IgD-negative memory B cell (primary cell): ENCODE data around the gene FIGN. TPM values are rescaled to one million over a fixed set of nuclear protein-coding genes. Genes with fewer than 3 reads are reported as not detected.

ENCODE experiments used
- H3K27ac Mint-ChIP-seq, 3 donors: one replicate each; pipeline ENCODE4 v1.8.0; 2020 to 2022; ENCODE audit warnings: mild to moderate bottlenecking in 3 of 3, mixed read lengths in 3 of 3, moderate library complexity in 1 of 3
- H3K27me3 Mint-ChIP-seq: one replicate; pipeline ENCODE4 v1.8.0; 2021; ENCODE audit warnings: mixed read lengths
- H3K36me3 Mint-ChIP-seq: one replicate; pipeline ENCODE4 v1.8.0; 2020; ENCODE audit warnings: mild to moderate bottlenecking, mixed read lengths
- H3K4me1 Mint-ChIP-seq, 3 donors: one replicate each; pipeline ENCODE4 v1.8.0; 2020 to 2022; ENCODE audit warnings: mixed read lengths in 3 of 3, mild to moderate bottlenecking in 1 of 3
- H3K4me3 Mint-ChIP-seq, 4 donors: one replicate each; pipeline ENCODE4 v1.8.0; 2020 to 2022; ENCODE audit warnings: mild to moderate bottlenecking in 4 of 4, mixed read lengths in 4 of 4, moderate library complexity in 3 of 4
- H3K9me3 Mint-ChIP-seq, 3 donors: one replicate each; pipeline ENCODE4 v1.8.0; 2020 to 2021; ENCODE audit warnings: mixed read lengths in 3 of 3, mild to moderate bottlenecking in 1 of 3
- polyA plus RNA-seq: library from polyadenylated mRNA; unstranded; fragments of 300-500 nt; fragmentation: Illumina TruSeq; gene quantifications from one replicate; pipeline ENCODE4 v1.2.3, GENCODE V29; 2021

FIGN gene, protein sequence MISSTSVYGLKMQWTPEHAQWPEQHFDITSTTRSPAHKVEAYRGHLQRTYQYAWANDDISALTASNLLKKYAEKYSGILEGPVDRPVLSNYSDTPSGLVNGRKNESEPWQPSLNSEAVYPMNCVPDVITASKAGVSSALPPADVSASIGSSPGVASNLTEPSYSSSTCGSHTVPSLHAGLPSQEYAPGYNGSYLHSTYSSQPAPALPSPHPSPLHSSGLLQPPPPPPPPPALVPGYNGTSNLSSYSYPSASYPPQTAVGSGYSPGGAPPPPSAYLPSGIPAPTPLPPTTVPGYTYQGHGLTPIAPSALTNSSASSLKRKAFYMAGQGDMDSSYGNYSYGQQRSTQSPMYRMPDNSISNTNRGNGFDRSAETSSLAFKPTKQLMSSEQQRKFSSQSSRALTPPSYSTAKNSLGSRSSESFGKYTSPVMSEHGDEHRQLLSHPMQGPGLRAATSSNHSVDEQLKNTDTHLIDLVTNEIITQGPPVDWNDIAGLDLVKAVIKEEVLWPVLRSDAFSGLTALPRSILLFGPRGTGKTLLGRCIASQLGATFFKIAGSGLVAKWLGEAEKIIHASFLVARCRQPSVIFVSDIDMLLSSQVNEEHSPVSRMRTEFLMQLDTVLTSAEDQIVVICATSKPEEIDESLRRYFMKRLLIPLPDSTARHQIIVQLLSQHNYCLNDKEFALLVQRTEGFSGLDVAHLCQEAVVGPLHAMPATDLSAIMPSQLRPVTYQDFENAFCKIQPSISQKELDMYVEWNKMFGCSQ
- polyA plus RNA-seq: not detected

DNA sequence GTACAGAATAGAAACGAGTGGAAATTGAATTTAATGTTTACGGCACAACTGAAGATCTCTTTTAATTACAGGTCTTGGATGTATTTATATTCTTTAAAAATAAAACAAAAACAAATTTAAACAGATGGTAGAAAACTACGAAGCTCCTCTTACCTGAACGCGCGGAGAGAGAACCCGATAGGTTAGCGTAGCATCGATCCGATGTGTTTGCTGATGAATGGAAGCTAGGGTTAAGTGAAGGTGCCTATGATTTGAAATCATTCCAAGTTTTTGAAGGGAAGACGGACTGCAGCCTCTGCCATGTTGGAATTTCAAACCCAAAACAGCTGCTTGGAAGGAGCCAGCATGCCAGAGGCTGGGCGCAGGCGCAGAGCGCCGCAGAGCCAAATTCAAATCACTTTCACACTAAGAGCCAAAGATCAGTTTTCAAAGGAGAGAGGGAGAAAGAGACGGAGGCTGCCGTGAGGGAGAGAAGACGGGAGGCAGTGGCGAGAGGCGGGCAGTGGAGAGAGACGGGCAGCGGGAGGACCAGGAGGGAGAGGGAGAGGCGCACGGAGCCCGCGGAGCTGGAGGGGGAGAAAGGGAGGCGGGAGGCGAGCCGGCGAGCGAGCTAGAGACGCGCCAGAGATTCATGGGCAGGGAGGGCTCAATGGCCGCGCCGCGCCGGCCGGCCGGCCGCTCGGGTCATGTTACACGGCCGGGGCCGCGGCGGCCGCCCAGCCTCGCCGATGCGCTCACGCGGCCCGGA is at the start of gene FIGN:
Gene FIGN (minus strand): TSS at position 324 of the 748 bp plus-strand sequence. CDS start 1,081 bp downstream, outside the sequence.
- Mint-ChIP-seq H3K36me3 (no peaks in the 10 kb centered on the region), H3K4me3 (peak within 1 kb of the TSS in 1 of 4 donors; percentile 55), H3K27ac (no peak within 1 kb of the TSS), H3K9me3 (peaks cover 0 to 3% (median 2%) of the 10 kb centered on the region in 3 donors), H3K27me3 (peaks cover 15% of the 10 kb centered on the region), H3K4me1 (peaks cover 0 to 3% (median 0%) of the 10 kb centered on the region in 3 donors)

DNA sequence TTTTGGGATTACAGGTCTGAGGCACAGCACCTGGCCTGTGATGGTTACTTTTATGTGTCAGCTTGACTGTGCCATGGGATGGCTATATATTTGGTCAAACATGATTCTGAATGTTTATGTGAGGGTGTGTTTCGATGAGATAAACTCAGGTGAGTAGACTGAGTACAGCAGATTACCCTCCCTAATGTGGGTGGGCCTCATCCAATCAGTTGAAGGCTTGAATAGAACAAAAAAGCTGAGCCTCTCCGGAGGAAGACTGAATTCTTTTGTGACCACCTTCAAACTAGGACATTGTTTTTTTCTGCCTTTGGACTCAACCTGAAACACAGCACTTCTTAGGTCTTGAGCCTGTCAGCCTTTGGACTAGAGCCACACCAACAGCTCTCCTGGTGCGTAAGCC is 49.4 kb upstream of the FIGN start:
- no peaks in the 10 kb centered on the region for H3K27me3 Mint-ChIP-seq
- no peaks in the 10 kb centered on the region for H3K4me1 Mint-ChIP-seq
- H3K9me3 Mint-ChIP-seq: no peaks in the 10 kb centered on the region
- H3K27ac Mint-ChIP-seq: no peak overlapping the region
- no peak overlapping the region for H3K4me3 Mint-ChIP-seq
- H3K36me3 Mint-ChIP-seq: no peaks in the 10 kb centered on the region

DNA sequence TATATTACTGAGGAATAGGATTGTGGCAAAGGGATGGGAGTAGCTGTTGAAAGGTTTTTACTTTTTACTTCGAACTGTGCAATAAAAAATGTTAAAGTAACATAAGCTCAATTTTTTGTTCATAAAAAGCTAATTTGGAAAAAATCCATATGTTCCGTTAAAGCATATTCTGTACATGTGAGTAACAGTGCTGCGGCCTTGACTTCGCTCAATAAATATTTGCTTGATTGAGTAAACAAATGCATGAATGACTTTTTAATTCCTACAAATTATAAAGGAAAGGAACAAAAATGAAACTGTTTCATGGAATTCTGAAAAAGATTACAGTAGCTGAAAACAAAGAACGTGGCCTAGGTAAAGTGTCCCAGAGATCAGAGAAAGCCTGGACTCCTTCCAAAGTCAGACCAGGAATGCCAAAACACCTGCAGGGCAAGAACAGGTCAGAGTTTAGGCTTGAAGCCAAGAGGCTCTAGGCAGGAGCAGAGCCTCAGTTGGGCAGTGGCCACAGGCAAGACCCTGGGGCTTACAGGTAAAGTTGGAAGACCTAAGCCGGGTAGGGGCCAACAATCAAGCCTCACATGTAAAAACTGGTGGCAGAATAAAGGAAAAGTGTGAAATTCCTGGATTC is 44.3 kb upstream of the FIGN start:
- H3K27me3 Mint-ChIP-seq: no peaks in the 10 kb centered on the region
- no peaks in the 10 kb centered on the region for H3K36me3 Mint-ChIP-seq
- H3K4me1 Mint-ChIP-seq: no peaks in the 10 kb centered on the region
- no peak overlapping the region for H3K27ac Mint-ChIP-seq
- H3K9me3 Mint-ChIP-seq: peaks cover 0 to 4% (median 0%) of the 10 kb centered on the region in 3 donors
- no peak overlapping the region for H3K4me3 Mint-ChIP-seq

DNA sequence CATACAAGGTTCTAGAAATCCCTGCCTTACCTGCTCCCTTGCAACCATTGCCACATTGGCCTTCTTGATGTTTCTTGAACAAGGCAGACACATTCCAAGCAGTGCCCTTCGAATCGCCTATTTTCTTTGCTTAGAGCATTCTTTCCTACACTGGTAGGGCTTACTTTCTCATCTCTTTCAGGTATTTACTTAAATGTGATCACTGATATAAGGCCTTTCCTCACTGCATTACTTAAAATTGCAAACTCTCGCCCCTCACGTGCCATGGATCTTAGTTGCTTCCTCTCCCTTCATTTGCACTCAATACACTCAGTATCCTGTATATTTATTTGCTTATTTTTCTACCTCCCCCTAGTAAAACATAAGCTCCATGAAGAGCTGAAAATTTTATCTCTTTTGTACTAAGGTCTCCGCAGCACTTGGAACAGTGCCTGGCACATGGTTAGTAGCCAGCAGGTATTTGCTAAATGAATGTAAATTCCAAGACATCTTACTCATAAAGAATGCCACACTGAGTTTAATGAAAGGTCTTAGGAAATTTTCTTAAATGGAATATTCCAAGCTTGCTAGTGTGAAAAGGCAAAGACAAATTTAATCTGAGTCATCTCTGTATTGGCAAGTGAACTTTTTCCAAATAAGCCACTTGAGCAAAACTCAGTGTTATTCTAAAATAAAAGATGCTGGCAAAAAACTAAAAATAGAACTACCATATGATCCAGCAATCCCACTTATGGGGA is 42.4 kb upstream of the FIGN start:
- no peaks in the 10 kb centered on the region for H3K36me3 Mint-ChIP-seq
- H3K4me1 Mint-ChIP-seq: no peaks in the 10 kb centered on the region
- H3K4me3 Mint-ChIP-seq: no peak overlapping the region
- H3K27ac Mint-ChIP-seq: peak overlapping the region in 1 of 3 donors; percentile 0
- no peaks in the 10 kb centered on the region for H3K27me3 Mint-ChIP-seq
- peaks cover 0 to 4% (median 0%) of the 10 kb centered on the region in 3 donors for H3K9me3 Mint-ChIP-seq

DNA sequence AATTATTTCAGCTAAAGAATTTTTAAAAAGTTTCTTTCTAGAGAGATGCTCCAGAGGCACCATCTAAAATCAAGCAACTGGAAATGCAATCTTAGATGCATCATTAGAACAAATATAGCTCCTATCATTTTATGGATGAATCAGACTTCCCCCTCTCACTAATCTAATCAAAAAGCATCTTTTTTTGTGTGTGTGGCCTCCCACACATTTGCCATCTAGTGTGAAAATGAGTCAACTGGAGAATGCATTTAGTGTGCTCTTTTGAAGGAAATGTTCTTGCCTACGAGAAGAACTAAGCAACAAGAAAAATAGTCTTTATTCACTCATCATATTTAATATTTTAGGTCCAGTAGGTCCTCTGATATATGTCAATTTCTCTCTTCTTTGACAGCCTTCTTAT is 39.5 kb upstream of the FIGN start:
- Mint-ChIP-seq H3K4me1 (no peaks in the 10 kb centered on the region), H3K4me3 (no peak overlapping the region), H3K36me3 (no peaks in the 10 kb centered on the region), H3K27ac (no peak overlapping the region), H3K27me3 (no peaks in the 10 kb centered on the region), H3K9me3 (peaks cover 0 to 5% (median 2%) of the 10 kb centered on the region in 3 donors)

DNA sequence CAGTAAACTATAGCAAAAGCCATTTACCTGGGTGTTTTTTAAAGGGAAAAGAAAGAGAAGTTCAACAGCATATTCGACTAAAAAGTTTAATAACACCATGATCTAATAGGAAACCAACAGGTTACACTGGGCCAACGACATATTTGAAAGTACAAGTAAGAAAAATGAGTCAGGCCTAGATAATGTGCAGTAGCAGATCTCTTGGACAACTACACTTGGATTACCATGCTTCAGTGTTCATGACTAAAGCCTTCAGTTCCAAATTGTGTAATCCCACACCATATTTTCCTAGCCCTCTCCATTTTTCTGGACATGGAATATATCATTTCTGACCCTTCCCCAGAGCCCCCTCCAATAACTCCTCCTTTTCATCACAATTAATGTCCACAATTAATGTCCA is 39.1 kb upstream of the FIGN start:
- Mint-ChIP-seq H3K9me3 (peaks cover 0 to 5% (median 2%) of the 10 kb centered on the region in 3 donors), H3K36me3 (no peaks in the 10 kb centered on the region), H3K4me1 (no peaks in the 10 kb centered on the region), H3K4me3 (no peak overlapping the region), H3K27me3 (no peaks in the 10 kb centered on the region), H3K27ac (no peak overlapping the region)

DNA sequence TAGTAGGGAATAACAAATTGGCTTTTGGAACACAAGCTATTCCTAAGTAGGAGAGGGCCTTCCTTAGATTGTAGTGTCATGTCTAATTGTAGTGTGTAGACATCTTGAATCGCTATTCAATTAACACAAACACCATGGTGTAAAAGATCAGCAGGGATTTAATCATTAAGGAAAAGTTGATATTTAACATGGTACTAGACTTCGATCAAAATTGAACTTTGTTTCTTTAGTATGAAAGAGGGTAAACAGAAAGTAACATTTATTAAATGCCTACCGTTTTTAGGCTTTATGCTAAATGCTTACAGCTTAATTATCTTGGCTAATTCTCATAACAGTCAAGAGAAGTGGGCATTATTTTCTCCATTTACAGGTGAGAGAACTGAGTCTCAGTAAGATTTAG is 37.5 kb upstream of the FIGN start:
- no peaks in the 10 kb centered on the region for H3K36me3 Mint-ChIP-seq
- no peak overlapping the region for H3K4me3 Mint-ChIP-seq
- no peak overlapping the region for H3K27ac Mint-ChIP-seq
- peaks cover 0 to 5% (median 2%) of the 10 kb centered on the region in 3 donors for H3K9me3 Mint-ChIP-seq
- no peaks in the 10 kb centered on the region for H3K27me3 Mint-ChIP-seq
- no peaks in the 10 kb centered on the region for H3K4me1 Mint-ChIP-seq

DNA sequence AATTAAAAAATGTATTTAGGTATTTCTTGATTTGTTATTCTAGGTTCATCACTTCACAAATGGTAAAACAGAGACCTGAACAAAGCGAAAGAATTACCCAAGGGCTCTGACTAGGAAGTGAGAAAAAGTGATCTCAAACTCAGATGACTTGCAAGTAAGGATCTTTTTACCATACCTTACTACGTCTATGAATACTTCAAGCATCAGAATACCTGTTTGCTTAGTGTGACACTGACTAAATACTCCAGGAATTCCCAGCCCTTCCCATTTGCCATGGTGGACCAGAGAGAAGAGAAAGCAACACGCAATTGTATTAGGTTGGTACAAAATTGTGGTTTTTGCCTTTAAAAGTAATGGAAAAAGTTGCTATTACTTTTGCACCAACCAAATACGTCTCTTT is 35.8 kb upstream of the FIGN start:
- no peaks in the 10 kb centered on the region for H3K27me3 Mint-ChIP-seq
- H3K36me3 Mint-ChIP-seq: no peaks in the 10 kb centered on the region
- H3K4me1 Mint-ChIP-seq: no peaks in the 10 kb centered on the region
- H3K4me3 Mint-ChIP-seq: no peak overlapping the region
- H3K9me3 Mint-ChIP-seq: peaks cover 0 to 2% (median 2%) of the 10 kb centered on the region in 3 donors
- H3K27ac Mint-ChIP-seq: no peak overlapping the region

DNA sequence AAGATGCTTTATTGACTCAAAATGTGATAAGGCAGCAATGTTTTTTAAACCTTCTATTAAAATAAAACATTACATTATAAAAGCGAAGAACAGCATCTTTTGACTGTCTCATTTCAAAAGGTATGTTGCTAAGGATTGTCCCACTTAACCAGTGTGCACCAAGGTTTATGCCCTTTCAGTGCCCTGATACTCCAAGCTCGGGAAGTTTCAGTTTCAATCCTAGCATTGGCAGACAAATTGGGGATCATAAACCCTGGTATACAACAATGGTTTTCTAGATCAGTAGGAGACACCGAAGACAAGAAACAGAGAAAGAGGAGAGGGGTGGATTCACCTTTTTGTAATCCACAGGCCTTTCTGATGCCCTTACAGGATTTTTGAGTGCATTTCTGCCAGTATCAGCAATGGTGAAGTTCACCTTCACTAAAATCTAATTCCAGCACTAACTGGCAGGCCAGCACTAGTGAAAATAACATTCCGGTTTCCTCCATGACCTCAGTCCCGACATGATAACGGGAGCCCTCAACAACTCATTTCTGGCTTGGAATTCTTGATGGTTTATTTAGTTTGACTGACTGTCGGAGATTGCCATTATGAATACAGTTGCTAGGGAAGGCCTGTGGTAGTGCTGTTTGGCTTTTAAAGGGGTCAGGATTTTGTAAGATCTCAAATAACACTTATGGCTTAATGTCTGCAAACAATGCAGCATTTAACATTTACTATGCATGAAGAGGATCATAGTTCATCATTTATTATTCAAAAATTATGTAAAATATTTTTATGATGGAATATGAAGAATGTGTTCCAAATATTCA is 33.3 kb upstream of the FIGN start:
- Mint-ChIP-seq H3K36me3 (no peaks in the 10 kb centered on the region), H3K27me3 (no peaks in the 10 kb centered on the region), H3K9me3 (peaks cover 0 to 2% (median 2%) of the 10 kb centered on the region in 3 donors), H3K27ac (no peak overlapping the region), H3K4me3 (no peak overlapping the region), H3K4me1 (no peaks in the 10 kb centered on the region)

DNA sequence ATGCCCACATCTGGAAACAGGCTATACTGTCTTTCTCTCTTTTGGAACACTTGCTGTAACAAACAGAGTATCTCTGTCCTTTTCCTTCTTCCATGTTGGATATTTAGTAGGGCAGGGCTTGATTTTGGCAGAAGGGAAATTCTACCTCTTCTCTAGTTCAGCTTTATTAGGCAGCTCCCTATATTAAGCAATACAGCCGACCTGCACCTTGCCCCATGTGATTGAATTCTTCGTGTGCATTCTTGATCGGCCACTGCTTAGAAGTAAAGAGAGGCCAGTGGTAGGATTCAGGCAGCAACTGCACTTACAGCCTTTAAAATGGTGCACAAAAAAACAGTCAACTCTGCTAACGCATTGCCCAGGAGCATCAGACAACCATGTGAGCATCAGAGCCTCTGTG is 31.3 kb upstream of the FIGN start:
- H3K4me1 Mint-ChIP-seq: no peaks in the 10 kb centered on the region
- no peak overlapping the region for H3K27ac Mint-ChIP-seq
- no peaks in the 10 kb centered on the region for H3K27me3 Mint-ChIP-seq
- no peaks in the 10 kb centered on the region for H3K36me3 Mint-ChIP-seq
- H3K9me3 Mint-ChIP-seq: peaks cover 0 to 2% (median 2%) of the 10 kb centered on the region in 3 donors
- no peak overlapping the region for H3K4me3 Mint-ChIP-seq

DNA sequence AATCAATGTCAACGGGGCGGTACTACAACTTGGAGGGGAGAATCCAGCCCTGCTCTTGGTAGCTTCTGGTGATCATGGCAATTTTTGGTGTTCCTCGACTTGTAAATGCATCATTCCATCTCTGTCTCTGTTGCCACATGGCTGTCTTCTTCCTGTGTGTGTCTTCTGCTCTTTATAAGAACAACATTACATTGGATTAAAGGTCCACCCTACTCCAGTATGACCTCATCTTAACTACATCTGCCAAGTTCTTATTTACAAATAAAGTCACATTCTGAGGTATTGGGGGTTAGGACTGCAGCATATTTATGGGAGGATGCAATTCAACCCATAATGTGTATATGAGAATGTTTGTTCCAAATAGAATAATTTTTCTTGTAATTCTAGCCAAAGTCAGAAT is 28.8 kb upstream of the FIGN start:
- no peak overlapping the region for H3K4me3 Mint-ChIP-seq
- H3K9me3 Mint-ChIP-seq: peaks cover 0 to 2% (median 0%) of the 10 kb centered on the region in 3 donors
- H3K4me1 Mint-ChIP-seq: no peaks in the 10 kb centered on the region
- no peaks in the 10 kb centered on the region for H3K27me3 Mint-ChIP-seq
- no peak overlapping the region for H3K27ac Mint-ChIP-seq
- H3K36me3 Mint-ChIP-seq: no peaks in the 10 kb centered on the region

DNA sequence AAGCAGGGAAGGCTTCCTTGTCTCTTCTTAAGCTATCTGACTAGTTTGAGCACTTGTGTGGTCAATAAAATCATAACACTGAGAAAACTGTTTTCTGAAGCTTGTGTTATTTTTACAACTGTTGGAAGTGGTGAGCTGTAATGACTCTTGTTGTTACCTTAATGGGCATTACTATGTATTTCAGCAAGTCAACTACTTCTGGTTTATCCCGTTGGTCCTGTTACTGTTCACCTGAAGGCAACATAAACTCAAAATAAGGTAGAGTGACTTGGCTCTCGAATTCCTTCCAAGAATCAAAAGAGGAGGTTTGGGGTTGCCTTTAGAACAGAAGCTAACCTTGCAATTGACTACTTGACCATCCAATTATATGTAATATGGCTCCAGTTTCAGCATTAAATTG is 23.2 kb upstream of the FIGN start:
- Mint-ChIP-seq H3K36me3 (no peaks in the 10 kb centered on the region), H3K9me3 (peaks cover 0 to 3% (median 0%) of the 10 kb centered on the region in 3 donors)

DNA sequence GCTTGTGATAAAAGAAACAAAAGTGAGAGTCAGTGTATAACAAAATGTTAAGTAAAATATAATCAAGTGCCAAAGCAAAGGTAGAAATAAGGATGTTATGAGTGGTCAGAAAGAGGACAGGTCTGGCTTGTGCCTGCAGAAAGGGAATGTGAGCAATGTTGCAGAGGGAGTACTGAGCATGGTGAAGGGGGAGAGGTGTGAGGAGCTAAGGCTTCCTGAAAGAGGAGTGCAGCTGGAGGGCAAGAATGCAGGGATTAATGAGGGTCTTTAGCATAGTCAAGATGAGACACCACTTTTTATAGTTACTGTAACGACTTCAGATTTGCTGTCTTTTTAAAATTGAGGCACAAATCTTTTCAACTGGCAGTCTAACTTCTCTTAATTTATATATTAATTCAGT is 22.0 kb upstream of the FIGN start:
- Mint-ChIP-seq H3K9me3 (peaks cover 0 to 2% (median 0%) of the 10 kb centered on the region in 3 donors), H3K27ac (no peak overlapping the region), H3K4me3 (no peak overlapping the region), H3K4me1 (no peaks in the 10 kb centered on the region), H3K27me3 (no peaks in the 10 kb centered on the region), H3K36me3 (no peaks in the 10 kb centered on the region)

More for the DNA sequence above, 23.2 kb upstream of the FIGN start:
- no peak overlapping the region for H3K4me3 Mint-ChIP-seq
- no peaks in the 10 kb centered on the region for H3K27me3 Mint-ChIP-seq
- H3K27ac Mint-ChIP-seq: no peak overlapping the region
- H3K4me1 Mint-ChIP-seq: no peaks in the 10 kb centered on the region
